Heart left ventricle (tissue), 13 donors: Measurements from ENCODE around the gene NPRL2.
A peak's percentile ranks its signal among the peaks of the same experiment; 100 is the strongest.

Experiments used
- CTCF ChIP-seq, 12 donors: fragments of 200-600 bp; sonication (generic) in 4 of 12; IDR thresholded peaks; one replicate each; pipeline versions ENCODE4 v1.5.0 to v1.8.0; 2018 to 2022; ENCODE audit warnings: antibody characterized with exemption in 12 of 12, mild to moderate bottlenecking in 5 of 12
- POLR2A ChIP-seq, 2 donors: fragments of 450-650 bp; IDR thresholded peaks; one replicate each; pipeline ENCODE4 v1.6.1; 2017; ENCODE audit warnings: antibody characterized with exemption in 2 of 2, mild to moderate bottlenecking in 2 of 2, moderate library complexity in 2 of 2
- donor health status: ischemic (EF 13 %, LVEDD 7.1; RV severe dilation, severe dysfunction).
- donor health status: DM: no; HTN: yes; CAD: no.
- donor health status: DM: no; HTN: no; CAD: no.
- donor health status: ischemic (EF 25% LVEDD 6.9; RV normal size, moderate dysfunction).
- donor health status: ischemic (EF 25% LVEDD 5.7; RV mildly dilated, moderate dysfunction).
- donor health status: ischemic (EF 35%, LVEDD 5.7; RV mildly dilated, moderate dysfunction).
- donor health status: nonischemic (EF 11% LVEDD 7.7; RV severe dilation, severe dysfunction).
- donor health status: DM: yes; HTN: yes; CAD: no.
- donor health status: PGD.
- donor health status: ischemic (EF 29% LVEDD 5.4; RV normal size, mild dysfunction).
- donor health status: nonischemic (EF 23%, LVEDD 6.1; RV moderate dilation, normal function).

GRCh38 chr3:50324351-50325112 is 26.0 kb downstream of the NPRL2 start:
- TF ChIP-seq CTCF (IDR thresholded peaks at IDR 0.05) = peak; percentile 76 to 92 (median 86)
- TF ChIP-seq POLR2A (IDR thresholded peaks at IDR 0.05) = no peak
